Activated CD8-positive, alpha-beta T cell treated with anti-CD3 and anti-CD28 coated beads, Interleukin-2, amount 10 ng/mL, durations not matched to agents 7 days and 5 days (primary cell): ENCODE measurements around the gene ANXA5. TPM values are rescaled to one million over a fixed set of nuclear protein-coding genes. Genes with fewer than 3 reads are reported as not detected.
"Not testable (repeated sequence)": the region's sequence is repeated elsewhere in the genome, so short reads cannot be mapped to it uniquely, and the experiment has no call there.

Experiments
- ATAC-seq: fragments of 150-1000 bp; cut with Tn5 transposase; one replicate; pipeline ENCODE4 v1.10.0; 2021; ENCODE audit warnings: moderate library complexity
- CTCF ChIA-PET: fragments of 350-600 bp; sonication (Branson Sonifier 250); formaldehyde crosslinking; loops from one replicate; lab custom pipeline; 2021; ENCODE audit warnings: antibody characterized with exemption; lab: Charles Lee
- POLR2A ChIA-PET: fragments of 350-600 bp; sonication (Branson Sonifier 250); formaldehyde crosslinking; loops from one replicate; lab custom pipeline; 2021; ENCODE audit warnings: antibody characterized with exemption; lab: Charles Lee
- DNase-seq: peaks from one replicate; pipeline ENCODE4 v3.0.0-alpha.2; 2020
- H3K27ac Mint-ChIP-seq: one replicate; pipeline ENCODE4 v1.8.0; 2021; ENCODE audit warnings: mild to moderate bottlenecking, mixed read lengths
- H3K27me3 Mint-ChIP-seq: one replicate; pipeline ENCODE4 v1.8.0; 2021; ENCODE audit warnings: low read depth, mixed read lengths
- H3K36me3 Mint-ChIP-seq: one replicate; pipeline ENCODE4 v1.8.0; 2021; ENCODE audit warnings: low read depth, mixed read lengths
- H3K4me1 Mint-ChIP-seq: one replicate; pipeline ENCODE4 v1.8.0; 2021; ENCODE audit warnings: low read depth, mixed read lengths
- H3K4me3 Mint-ChIP-seq: one replicate; pipeline ENCODE4 v1.8.0; 2021; ENCODE audit warnings: mild to moderate bottlenecking, mixed read lengths
- H3K9me3 Mint-ChIP-seq: one replicate; pipeline ENCODE4 v1.8.0; 2022; ENCODE audit warnings: mixed read lengths; ENCODE audit not compliant: insufficient read depth
- total RNA-seq, 2 experiments: library from RNA; stranded (reverse); gene quantifications; one replicate each; pipeline ENCODE4 v1.2.3, GENCODE V29; 2021

ANXA5 gene
- 100 to 1,000 TPM; 145 to 147 TPM for total RNA-seq

GRCh38 chr4:121696581-121697461 lies at the start of gene ANXA5:
TSS of gene ANXA5 (minus strand) at chr4:121696980. CDS start at chr4:121696589, 391 bp downstream.
- Mint-ChIP-seq H3K4me1 (peaks cover 35% of the 10 kb centered on the region), H3K36me3 (peaks cover 15% of the 10 kb centered on the region), H3K27me3 (peaks cover 38% of the 10 kb centered on the region), H3K9me3 (no peaks in the 10 kb centered on the region), H3K27ac (peak within 1 kb of the TSS; percentile 98), H3K4me3 (peak within 1 kb of the TSS; percentile 97)
- DNase-seq (peak; percentile 84), ATAC-seq (peak; percentile 96)
- ChIA-PET CTCF (interaction anchor here (0.6 to 2.2 kb wide), 7 partner anchors 11 to 528 kb away, joined by 3 to 14 read pairs (median 3); no protein-coding TSS in a partner anchor), POLR2A (interaction anchor here (0.6 to 1.8 kb wide), 5 partner anchors 9 to 127 kb away, joined by 3 to 9 read pairs (median 3); no protein-coding TSS in a partner anchor)

- ChIA-PET CTCF (no interaction called here), POLR2A (no interaction called here)
- DNase-seq (no peak), ATAC-seq (no peak)
- Mint-ChIP-seq H3K27me3 (peaks cover 6% of the 10 kb centered on the region), H3K27ac (no peak overlapping the region), H3K4me3 (no peak overlapping the region), H3K36me3 (no peaks in the 10 kb centered on the region), H3K4me1 (no peaks in the 10 kb centered on the region), H3K9me3 (no peaks in the 10 kb centered on the region)
Observed at GRCh38 chr4:121742794-121743193, 46.0 kb upstream of the ANXA5 start.

- ATAC-seq = no peak
- Mint-ChIP-seq H3K27me3 (peaks cover 3% of the 10 kb centered on the region), H3K36me3 (no peaks in the 10 kb centered on the region), H3K4me1 (no peaks in the 10 kb centered on the region), H3K9me3 (no peaks in the 10 kb centered on the region), H3K4me3 (no peak overlapping the region), H3K27ac (no peak overlapping the region)
- CTCF ChIA-PET = no interaction called here
- DNase-seq = no peak
- POLR2A ChIA-PET = no interaction called here
Observed at GRCh38 chr4:121741751-121742150, 45.0 kb upstream of the ANXA5 start.

DNA sequence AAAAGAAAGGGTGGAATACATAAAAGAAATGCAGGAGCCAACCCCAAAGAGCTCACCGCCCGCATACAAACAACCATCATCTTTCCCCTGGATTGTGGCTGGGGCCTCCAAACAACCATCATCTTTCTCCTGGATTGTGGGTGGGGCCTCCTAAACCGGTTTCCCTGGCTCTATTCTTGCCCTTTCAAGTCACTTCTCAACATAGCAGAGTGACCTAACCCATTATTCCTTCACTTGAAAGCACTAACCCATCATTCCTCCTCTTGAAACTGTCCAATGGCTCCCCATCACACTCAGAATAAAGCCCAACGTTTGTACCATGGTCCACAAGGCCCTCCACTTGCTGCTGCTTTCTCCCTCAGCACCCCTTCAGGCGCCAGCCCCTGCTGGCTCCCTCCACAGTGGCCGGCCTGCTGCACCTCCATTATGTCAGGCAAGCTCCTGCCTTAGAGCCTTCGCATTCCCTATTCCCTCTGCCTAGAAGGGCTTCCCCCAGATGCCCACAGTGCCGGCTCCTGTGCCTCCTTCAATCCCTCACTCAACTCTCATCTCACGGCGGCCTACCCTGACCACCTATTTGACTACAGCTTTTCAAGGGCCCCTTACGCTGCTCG lies 44.1 kb upstream of the ANXA5 start:
- Mint-ChIP-seq H3K4me3 (no peak overlapping the region), H3K4me1 (no peaks in the 10 kb centered on the region), H3K9me3 (no peaks in the 10 kb centered on the region), H3K27ac (no peak overlapping the region), H3K27me3 (peaks cover 6% of the 10 kb centered on the region), H3K36me3 (no peaks in the 10 kb centered on the region)
- ChIA-PET CTCF (no interaction called here), POLR2A (no interaction called here)
- no peak for ATAC-seq
- no peak for DNase-seq

GRCh38 chr4:121739575-121739974 lies 42.8 kb upstream of the ANXA5 start:
- Mint-ChIP-seq H3K36me3 (no peaks in the 10 kb centered on the region), H3K4me3 (no peak overlapping the region), H3K27ac (no peak overlapping the region), H3K27me3 (peaks cover 12% of the 10 kb centered on the region), H3K4me1 (no peaks in the 10 kb centered on the region), H3K9me3 (no peaks in the 10 kb centered on the region)
- ChIA-PET CTCF (no interaction called here), POLR2A (no interaction called here)
- ATAC-seq (no peak), DNase-seq (no peak)

- Mint-ChIP-seq H3K27ac (no peak overlapping the region), H3K36me3 (no peaks in the 10 kb centered on the region), H3K4me1 (no peaks in the 10 kb centered on the region), H3K27me3 (peaks cover 12% of the 10 kb centered on the region), H3K9me3 (no peaks in the 10 kb centered on the region), H3K4me3 (no peak overlapping the region)
- ATAC-seq (no peak), DNase-seq (no peak)
- ChIA-PET POLR2A (no interaction called here), CTCF (no interaction called here)
Observed at GRCh38 chr4:121738780-121739535, 42.2 kb upstream of the ANXA5 start.

DNA sequence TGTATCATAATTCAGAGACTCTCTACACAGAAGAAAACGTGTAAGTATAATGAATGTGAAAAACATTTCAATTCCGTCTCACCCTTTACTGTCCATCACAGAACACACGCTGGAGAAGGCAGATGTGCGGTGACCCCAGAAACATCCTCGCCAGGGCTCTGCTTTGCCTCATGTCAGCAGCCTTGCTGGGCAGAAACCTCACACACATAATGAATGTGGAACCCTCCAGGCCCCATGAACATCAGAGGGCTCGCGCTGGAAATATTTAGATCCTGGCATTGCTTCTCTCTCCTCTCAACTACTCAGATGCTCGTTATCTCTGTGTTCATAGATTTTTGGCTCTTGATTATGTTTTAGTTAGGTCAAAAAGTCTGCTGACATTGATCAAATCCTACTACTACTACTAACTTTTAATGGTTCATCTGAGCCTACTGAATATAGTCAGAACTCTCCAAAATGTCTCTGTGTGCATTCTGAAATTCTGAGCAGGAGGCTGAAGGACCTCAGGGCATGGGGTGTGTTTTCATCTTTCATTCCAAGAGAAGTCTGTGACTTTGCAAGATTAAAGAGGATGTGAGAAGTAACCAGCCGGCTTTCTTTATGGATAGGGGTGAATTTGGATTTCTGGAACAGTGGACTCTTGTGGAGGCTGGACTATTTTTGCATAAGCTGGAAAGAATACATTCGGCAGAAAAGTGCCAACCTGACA lies 41.2 kb upstream of the ANXA5 start:
- no peak for DNase-seq
- no peaks in the 10 kb centered on the region for H3K4me1 Mint-ChIP-seq
- POLR2A ChIA-PET = no interaction called here
- H3K4me3 Mint-ChIP-seq = no peak overlapping the region
- no peaks in the 10 kb centered on the region for H3K36me3 Mint-ChIP-seq
- H3K27me3 Mint-ChIP-seq = peaks cover 12% of the 10 kb centered on the region
- CTCF ChIA-PET = interaction anchor here (2.4 kb wide), 1 partner anchor 254 kb away, joined by 14 read pairs; no protein-coding TSS in a partner anchor
- ATAC-seq = no peak
- no peak overlapping the region for H3K27ac Mint-ChIP-seq
- H3K9me3 Mint-ChIP-seq = no peaks in the 10 kb centered on the region

DNA sequence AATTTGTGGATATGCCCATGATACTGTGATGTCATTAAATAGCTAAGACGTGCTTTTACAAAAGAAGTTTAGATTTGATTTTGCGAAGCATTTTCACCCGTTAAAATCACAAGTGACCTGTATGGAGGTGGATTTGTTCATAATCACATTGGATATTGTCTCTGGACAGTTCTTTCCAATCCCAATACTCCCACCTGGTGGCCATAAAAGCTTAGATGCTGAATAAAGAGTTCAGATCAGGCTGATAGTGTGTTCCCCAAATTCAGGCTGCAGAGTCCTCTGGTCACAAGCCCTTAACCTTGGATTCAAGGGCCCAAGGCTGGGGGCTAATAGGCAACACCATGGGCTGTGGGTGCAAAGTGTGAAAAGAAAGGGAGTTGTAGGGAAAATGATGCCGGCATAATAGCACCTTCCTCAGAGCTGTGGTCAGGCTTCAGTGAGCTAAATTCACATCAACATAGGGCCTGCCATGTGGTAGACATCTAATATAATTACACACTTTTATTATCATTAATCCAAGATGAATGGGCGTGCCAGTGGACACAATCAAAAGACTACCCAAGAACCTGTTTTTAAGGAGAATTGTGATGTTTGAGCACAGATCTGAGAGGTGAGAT lies 40.1 kb upstream of the ANXA5 start:
- H3K4me1 Mint-ChIP-seq = no peaks in the 10 kb centered on the region
- POLR2A ChIA-PET = interaction anchor here (0.8 kb wide), 1 partner anchor 366 kb away, joined by 3 read pairs; no protein-coding TSS in a partner anchor
- DNase-seq (peak; percentile 36), ATAC-seq (no peak)
- H3K27ac Mint-ChIP-seq = no peak overlapping the region
- H3K27me3 Mint-ChIP-seq = peaks cover 18% of the 10 kb centered on the region
- H3K36me3 Mint-ChIP-seq = no peaks in the 10 kb centered on the region
- H3K9me3 Mint-ChIP-seq = no peaks in the 10 kb centered on the region
- CTCF ChIA-PET = interaction anchor here (0.9 to 2.4 kb wide), 3 partner anchors 253 to 366 kb away, joined by 3 to 14 read pairs (median 9); no protein-coding TSS in a partner anchor
- H3K4me3 Mint-ChIP-seq = no peak overlapping the region

GRCh38 chr4:121734571-121734970 lies 37.8 kb upstream of the ANXA5 start:
- H3K36me3 Mint-ChIP-seq = no peaks in the 10 kb centered on the region
- ATAC-seq (no peak), DNase-seq (no peak)
- ChIA-PET POLR2A (no interaction called here), CTCF (interaction anchor here (1.4 kb wide), 1 partner anchor 272 kb away, joined by 4 read pairs; no protein-coding TSS in a partner anchor)
- H3K9me3 Mint-ChIP-seq = no peaks in the 10 kb centered on the region
- peaks cover 21% of the 10 kb centered on the region for H3K27me3 Mint-ChIP-seq
- H3K27ac Mint-ChIP-seq = no peak overlapping the region
- no peak overlapping the region for H3K4me3 Mint-ChIP-seq
- H3K4me1 Mint-ChIP-seq = no peaks in the 10 kb centered on the region

DNA sequence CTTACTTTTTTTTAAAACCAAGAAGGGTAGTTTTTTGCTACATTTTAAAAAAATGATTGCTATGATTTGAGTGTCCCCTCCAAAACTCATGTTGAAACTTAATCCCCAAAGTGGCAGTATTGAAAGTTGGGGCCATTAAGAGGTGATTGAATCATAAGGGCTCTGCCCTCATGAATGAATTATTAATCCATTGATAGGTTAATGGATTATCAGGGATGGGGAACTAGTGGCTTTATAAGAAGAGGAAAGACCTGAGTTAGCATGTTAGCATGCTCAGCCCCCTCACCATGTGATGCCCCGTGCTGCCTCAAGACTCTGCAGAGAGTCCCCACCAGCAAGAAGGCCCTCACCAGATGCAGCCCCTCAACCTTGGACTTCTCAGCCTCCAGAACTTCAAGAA lies 37.2 kb upstream of the ANXA5 start:
- ChIA-PET POLR2A (no interaction called here), CTCF (no interaction called here)
- no peak overlapping the region for H3K27ac Mint-ChIP-seq
- no peaks in the 10 kb centered on the region for H3K4me1 Mint-ChIP-seq
- no peaks in the 10 kb centered on the region for H3K9me3 Mint-ChIP-seq
- DNase-seq (no peak), ATAC-seq (no peak)
- H3K4me3 Mint-ChIP-seq = no peak overlapping the region
- peaks cover 21% of the 10 kb centered on the region for H3K27me3 Mint-ChIP-seq
- no peaks in the 10 kb centered on the region for H3K36me3 Mint-ChIP-seq

DNA sequence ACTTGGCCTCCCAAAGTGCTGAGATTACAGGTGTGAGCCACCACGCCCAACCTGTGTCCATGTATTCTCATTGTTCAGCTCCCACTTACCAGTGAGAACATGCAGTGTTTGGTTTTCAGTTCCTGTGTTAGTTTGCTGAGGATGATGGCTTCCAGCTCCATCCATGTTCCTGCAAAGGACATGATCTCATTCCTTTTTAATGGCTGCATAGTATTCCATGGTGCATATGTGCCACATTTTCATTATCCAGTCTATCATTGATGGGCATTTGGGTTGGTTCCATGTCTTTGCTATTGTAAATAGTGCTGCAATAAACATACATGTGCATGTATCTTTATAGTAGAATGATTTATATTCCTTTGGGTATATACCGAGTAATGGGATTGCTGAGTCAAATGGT lies 33.0 kb upstream of the ANXA5 start:
- CTCF ChIA-PET, H3K4me1 Mint-ChIP-seq, POLR2A ChIA-PET, ATAC-seq, H3K27ac Mint-ChIP-seq, DNase-seq, H3K9me3 Mint-ChIP-seq, H3K36me3 Mint-ChIP-seq, H3K4me3 Mint-ChIP-seq: not testable (repeated sequence)
- H3K27me3 Mint-ChIP-seq = peaks cover 12% of the 10 kb centered on the region
